Measurements from ENCODE around the gene DAAM1.

Gene DAAM1

DNA sequence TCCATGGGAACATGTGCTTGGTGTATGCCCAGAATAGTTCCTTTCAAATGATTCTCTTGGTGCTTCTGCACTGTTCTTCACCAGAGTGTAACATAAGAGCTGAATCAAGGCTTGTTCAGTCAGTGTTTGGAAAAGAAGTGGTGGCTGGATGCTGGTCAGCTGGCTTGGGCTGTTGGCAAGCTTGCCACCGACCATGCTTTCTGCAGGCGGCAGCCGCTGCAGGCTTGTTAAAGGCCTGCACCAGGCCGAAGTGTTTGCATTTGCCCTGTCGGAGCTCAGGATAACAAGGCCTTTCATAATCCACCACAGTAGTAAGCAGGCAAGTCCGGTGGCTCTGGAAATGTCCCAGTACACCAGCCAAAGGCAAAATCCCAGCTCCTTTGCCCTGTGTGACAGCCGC is 26.9 kb downstream of the DAAM1 start:
- no peaks in the 10 kb centered on the region for H3K9me3 ChIP-seq (ENCODE audit: control insufficient read depth, low read length)
- no peak overlapping the region for H3K4me3 ChIP-seq (ENCODE audit: insufficient read depth, low read depth, low read length, poor library complexity, severe bottlenecking)
- no peaks in the 10 kb centered on the region for H3K27me3 ChIP-seq (replicated peaks; ENCODE audit: control insufficient read depth, insufficient read depth, low read length, poor library complexity, severe bottlenecking)
- DNase-seq, result no peak
- H3K27ac ChIP-seq (ENCODE audit: insufficient read depth, low read length, poor library complexity, severe bottlenecking), result no peak overlapping the region
- no peaks in the 10 kb centered on the region for H3K4me1 ChIP-seq (ENCODE audit: control insufficient read depth, insufficient read depth, low read length, poor library complexity, severe bottlenecking)
- H3K36me3 ChIP-seq (ENCODE audit: control insufficient read depth, insufficient read depth, low read length), result no peaks in the 10 kb centered on the region

DNA sequence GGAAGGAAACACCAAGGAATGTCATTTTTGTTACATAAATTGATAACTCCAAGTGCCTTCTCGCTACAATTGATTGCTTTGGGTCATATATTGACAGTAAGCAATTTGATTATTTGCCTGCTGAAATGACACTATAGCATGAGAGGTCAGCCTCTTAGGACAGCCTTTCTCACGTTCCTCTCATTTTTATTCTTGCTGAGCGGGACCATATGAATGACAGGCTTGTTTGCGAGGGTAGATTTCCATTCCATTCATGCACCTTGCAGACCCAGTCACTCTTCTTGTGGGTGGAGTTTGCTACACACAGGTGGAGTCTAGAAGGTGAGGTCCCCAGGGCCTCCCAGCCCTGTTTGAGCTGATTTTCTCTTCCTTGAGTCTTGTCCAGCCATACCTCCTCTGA is 27.3 kb downstream of the DAAM1 start:
- no peaks in the 10 kb centered on the region for H3K4me1 ChIP-seq (ENCODE audit: control insufficient read depth, insufficient read depth, low read length, poor library complexity, severe bottlenecking)
- no peak for DNase-seq

DNA sequence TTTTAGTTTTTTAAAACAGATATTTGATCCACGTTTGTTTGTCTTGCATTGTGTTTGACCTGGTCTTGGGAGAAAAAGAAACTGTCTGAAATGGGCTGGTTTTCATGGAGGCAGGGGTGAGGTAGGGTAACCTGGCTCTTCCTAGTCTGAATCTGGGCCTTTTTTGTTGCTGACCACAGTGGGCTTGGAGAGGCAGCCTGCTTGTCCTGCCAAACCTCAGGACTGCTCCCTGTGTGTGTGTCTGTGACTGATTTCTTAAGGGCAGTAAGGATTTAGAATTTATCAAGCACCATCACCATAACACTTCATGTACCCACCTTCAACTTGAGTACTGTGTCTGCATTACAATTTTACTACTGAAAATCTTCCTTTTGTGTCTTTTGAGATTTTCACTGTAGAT is 28.5 kb downstream of the DAAM1 start:
- Histone ChIP-seq H3K9me3 (ENCODE audit: control insufficient read depth, low read length) (no peaks in the 10 kb centered on the region), H3K4me1 (ENCODE audit: control insufficient read depth, insufficient read depth, low read length, poor library complexity, severe bottlenecking) (no peaks in the 10 kb centered on the region)
- no peak for DNase-seq

More for the DNA sequence above, 27.3 kb downstream of the DAAM1 start:
- H3K9me3 ChIP-seq (ENCODE audit: control insufficient read depth, low read length), result no peaks in the 10 kb centered on the region
- H3K27me3 ChIP-seq (replicated peaks; ENCODE audit: control insufficient read depth, insufficient read depth, low read length, poor library complexity, severe bottlenecking), result no peaks in the 10 kb centered on the region
- H3K36me3 ChIP-seq (ENCODE audit: control insufficient read depth, insufficient read depth, low read length), result no peaks in the 10 kb centered on the region
- no peak overlapping the region for H3K27ac ChIP-seq (ENCODE audit: insufficient read depth, low read length, poor library complexity, severe bottlenecking)
- no peak overlapping the region for H3K4me3 ChIP-seq (ENCODE audit: insufficient read depth, low read depth, low read length, poor library complexity, severe bottlenecking)

DNA sequence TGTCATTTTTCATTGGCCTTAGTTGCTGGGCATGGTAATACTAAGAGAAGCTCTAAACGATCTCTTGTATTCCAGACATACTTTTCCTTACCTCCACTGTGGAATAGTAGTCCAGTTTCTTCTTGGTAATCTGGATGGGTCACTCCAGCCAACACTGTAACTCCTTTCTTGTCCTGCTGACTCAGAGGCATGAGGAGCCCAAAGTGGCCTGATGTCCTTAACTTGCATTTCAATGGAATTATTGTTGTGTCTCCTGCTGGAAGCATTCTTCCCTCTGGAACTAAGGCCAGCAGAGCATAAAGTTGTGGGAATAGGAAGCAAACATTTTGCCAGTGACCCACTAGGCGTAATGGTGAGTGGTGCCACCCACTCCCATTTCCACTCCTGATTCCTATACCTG is 33.1 kb downstream of the DAAM1 start:
- no peaks in the 10 kb centered on the region for H3K27me3 ChIP-seq (replicated peaks; ENCODE audit: control insufficient read depth, insufficient read depth, low read length, poor library complexity, severe bottlenecking)
- H3K4me3 ChIP-seq (ENCODE audit: insufficient read depth, low read depth, low read length, poor library complexity, severe bottlenecking), result no peak overlapping the region
- H3K4me1 ChIP-seq (ENCODE audit: control insufficient read depth, insufficient read depth, low read length, poor library complexity, severe bottlenecking), result no peaks in the 10 kb centered on the region
- no peak overlapping the region for H3K27ac ChIP-seq (ENCODE audit: insufficient read depth, low read length, poor library complexity, severe bottlenecking)
- no peaks in the 10 kb centered on the region for H3K9me3 ChIP-seq (ENCODE audit: control insufficient read depth, low read length)
- DNase-seq, result no peak
- no peaks in the 10 kb centered on the region for H3K36me3 ChIP-seq (ENCODE audit: control insufficient read depth, insufficient read depth, low read length)

More for the DNA sequence above, 28.5 kb downstream of the DAAM1 start:
- Histone ChIP-seq H3K36me3 (ENCODE audit: control insufficient read depth, insufficient read depth, low read length) (no peaks in the 10 kb centered on the region), H3K27ac (ENCODE audit: insufficient read depth, low read length, poor library complexity, severe bottlenecking) (no peak overlapping the region), H3K4me3 (ENCODE audit: insufficient read depth, low read depth, low read length, poor library complexity, severe bottlenecking) (no peak overlapping the region), H3K27me3 (replicated peaks; ENCODE audit: control insufficient read depth, insufficient read depth, low read length, poor library complexity, severe bottlenecking) (no peaks in the 10 kb centered on the region)

DNA sequence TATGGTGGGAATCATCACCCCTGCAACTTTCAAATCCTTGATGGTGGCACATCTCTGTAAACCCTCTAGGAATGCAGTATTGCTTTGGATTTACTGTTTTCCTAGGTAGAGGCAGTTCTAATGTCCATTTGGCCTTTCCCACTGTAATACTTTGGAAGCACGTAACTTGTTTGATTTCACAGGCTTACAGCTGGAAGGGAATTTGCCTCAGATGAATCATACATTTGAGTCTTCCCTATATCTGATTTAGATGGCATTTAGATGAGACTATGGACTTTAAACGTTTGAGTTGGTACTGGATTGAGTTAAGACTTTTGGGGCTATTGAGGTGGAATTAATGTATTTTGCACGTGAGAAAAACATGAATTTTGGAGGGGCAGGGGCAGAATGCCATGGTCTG is 35.9 kb downstream of the DAAM1 start:
- Histone ChIP-seq H3K4me3 (ENCODE audit: insufficient read depth, low read depth, low read length, poor library complexity, severe bottlenecking) (no peak overlapping the region), H3K27ac (ENCODE audit: insufficient read depth, low read length, poor library complexity, severe bottlenecking) (no peak overlapping the region), H3K4me1 (ENCODE audit: control insufficient read depth, insufficient read depth, low read length, poor library complexity, severe bottlenecking) (peaks cover 5% of the 10 kb centered on the region), H3K9me3 (ENCODE audit: control insufficient read depth, low read length) (no peaks in the 10 kb centered on the region), H3K27me3 (replicated peaks; ENCODE audit: control insufficient read depth, insufficient read depth, low read length, poor library complexity, severe bottlenecking) (no peaks in the 10 kb centered on the region), H3K36me3 (ENCODE audit: control insufficient read depth, insufficient read depth, low read length) (no peaks in the 10 kb centered on the region)
- no peak for DNase-seq

DNA sequence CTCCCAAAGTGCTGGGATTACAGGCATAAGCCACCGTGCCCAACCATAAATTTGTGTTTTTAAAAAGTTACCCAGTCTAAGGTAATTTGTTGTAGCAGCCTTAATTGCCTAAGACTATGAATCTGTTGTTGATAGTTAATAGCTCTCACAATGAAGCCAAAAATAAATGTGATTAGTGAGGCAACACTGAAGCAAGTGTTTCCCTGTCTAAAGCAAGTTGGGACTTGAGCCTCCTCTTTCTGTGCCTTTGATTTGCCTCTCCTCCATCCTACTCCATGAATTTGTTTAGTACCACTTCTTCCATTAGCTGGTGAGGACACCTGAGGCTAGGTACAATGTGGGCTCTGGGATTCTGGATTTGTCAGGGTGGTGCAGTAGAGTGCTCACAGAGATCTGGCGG is 36.8 kb downstream of the DAAM1 start:
- H3K4me1 ChIP-seq (ENCODE audit: control insufficient read depth, insufficient read depth, low read length, poor library complexity, severe bottlenecking), result peaks cover 11% of the 10 kb centered on the region
- no peaks in the 10 kb centered on the region for H3K27me3 ChIP-seq (replicated peaks; ENCODE audit: control insufficient read depth, insufficient read depth, low read length, poor library complexity, severe bottlenecking)
- H3K27ac ChIP-seq (ENCODE audit: insufficient read depth, low read length, poor library complexity, severe bottlenecking), result no peak overlapping the region
- no peak for DNase-seq
- H3K9me3 ChIP-seq (ENCODE audit: control insufficient read depth, low read length), result no peaks in the 10 kb centered on the region
- no peak overlapping the region for H3K4me3 ChIP-seq (ENCODE audit: insufficient read depth, low read depth, low read length, poor library complexity, severe bottlenecking)
- H3K36me3 ChIP-seq (ENCODE audit: control insufficient read depth, insufficient read depth, low read length), result no peaks in the 10 kb centered on the region

DNA sequence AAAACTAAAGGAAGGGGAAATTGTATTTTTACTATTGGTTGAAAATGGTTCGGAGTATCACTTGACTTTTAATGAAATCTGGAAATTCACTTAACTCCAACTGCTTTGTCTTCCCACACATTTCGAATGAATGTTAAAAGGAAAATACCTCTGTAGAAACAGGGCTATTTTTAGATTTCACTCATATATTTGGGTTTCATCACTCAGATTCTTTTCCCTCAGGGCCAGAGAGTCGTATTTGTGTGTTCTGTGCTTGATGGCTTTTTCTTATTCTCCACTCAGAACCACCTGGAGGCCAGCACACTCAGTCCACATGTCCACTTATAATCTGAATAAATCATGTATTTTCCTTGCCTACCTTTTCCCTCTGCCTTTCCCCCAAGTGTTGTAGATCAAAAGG is 40.0 kb downstream of the DAAM1 start:
- H3K27me3 ChIP-seq (replicated peaks; ENCODE audit: control insufficient read depth, insufficient read depth, low read length, poor library complexity, severe bottlenecking), result no peaks in the 10 kb centered on the region
- H3K36me3 ChIP-seq (ENCODE audit: control insufficient read depth, insufficient read depth, low read length), result no peaks in the 10 kb centered on the region
- H3K4me3 ChIP-seq (ENCODE audit: insufficient read depth, low read depth, low read length, poor library complexity, severe bottlenecking), result no peak overlapping the region
- no peak overlapping the region for H3K27ac ChIP-seq (ENCODE audit: insufficient read depth, low read length, poor library complexity, severe bottlenecking)
- peaks cover 11% of the 10 kb centered on the region for H3K4me1 ChIP-seq (ENCODE audit: control insufficient read depth, insufficient read depth, low read length, poor library complexity, severe bottlenecking)
- DNase-seq, result no peak
- H3K9me3 ChIP-seq (ENCODE audit: control insufficient read depth, low read length), result no peaks in the 10 kb centered on the region

DNA sequence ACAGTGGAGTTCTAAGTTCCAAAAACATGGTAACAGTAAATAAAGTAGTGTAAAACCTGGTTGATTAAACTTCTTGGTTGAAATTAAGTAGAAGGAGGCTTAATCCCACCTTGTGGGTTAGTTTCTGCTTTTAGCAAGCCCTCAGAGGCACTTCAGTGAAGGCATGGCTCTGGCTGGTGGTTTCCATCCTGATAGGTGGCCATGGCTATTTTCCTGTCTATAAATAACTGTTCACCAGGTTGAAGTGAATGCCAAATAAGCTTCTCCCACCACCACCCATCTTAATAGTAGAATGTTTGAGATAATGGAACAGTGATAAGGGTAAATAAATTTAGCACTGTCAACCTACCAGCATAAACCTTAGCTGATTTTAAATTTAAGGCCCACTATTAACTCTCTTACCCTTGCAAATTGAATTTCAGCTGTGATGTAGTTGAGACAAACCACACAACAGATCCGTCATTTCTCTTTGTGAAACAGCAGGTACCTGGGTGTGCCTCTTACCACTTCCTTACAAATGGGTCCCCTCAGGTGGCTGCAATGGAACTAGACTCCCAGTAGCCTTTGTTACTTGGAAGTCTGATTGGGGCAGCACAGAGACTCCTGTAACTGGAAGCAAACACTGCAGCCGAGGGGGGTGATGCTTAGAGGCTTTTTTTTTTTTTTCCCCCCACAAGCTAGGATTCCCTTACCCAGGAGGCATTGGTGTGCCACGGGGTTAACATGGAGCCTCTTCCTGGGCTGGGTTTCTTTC is 41.4 kb downstream of the DAAM1 start:
- no peak overlapping the region for H3K27ac ChIP-seq (ENCODE audit: insufficient read depth, low read length, poor library complexity, severe bottlenecking)
- H3K36me3 ChIP-seq (ENCODE audit: control insufficient read depth, insufficient read depth, low read length), result no peaks in the 10 kb centered on the region
- DNase-seq, result no peak
- H3K4me3 ChIP-seq (ENCODE audit: insufficient read depth, low read depth, low read length, poor library complexity, severe bottlenecking), result no peak overlapping the region
- H3K9me3 ChIP-seq (ENCODE audit: control insufficient read depth, low read length), result no peaks in the 10 kb centered on the region
- H3K4me1 ChIP-seq (ENCODE audit: control insufficient read depth, insufficient read depth, low read length, poor library complexity, severe bottlenecking), result peaks cover 11% of the 10 kb centered on the region
- H3K27me3 ChIP-seq (replicated peaks; ENCODE audit: control insufficient read depth, insufficient read depth, low read length, poor library complexity, severe bottlenecking), result no peaks in the 10 kb centered on the region

DNA sequence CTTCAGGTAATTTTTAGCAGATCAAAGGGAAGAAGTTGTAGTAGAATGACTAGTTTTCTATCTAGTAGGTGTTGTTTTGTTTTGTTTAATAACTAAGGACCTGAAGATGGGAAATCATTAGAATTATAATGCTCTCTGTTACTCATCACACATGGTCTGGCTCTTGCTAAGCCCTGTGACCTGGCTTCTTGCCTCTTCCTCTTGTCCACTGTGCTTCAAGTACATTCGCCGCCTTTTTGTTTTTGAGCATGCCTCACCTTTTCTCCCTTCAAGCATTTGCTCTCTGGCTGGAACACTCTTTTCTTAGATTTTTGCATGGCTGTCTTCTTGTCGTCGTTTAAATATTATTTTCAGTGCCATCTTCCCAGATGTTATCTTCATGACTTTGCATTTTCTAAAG is 47.7 kb downstream of the DAAM1 start:
- Histone ChIP-seq H3K9me3 (ENCODE audit: control insufficient read depth, low read length) (no peaks in the 10 kb centered on the region), H3K27me3 (replicated peaks; ENCODE audit: control insufficient read depth, insufficient read depth, low read length, poor library complexity, severe bottlenecking) (no peaks in the 10 kb centered on the region), H3K36me3 (ENCODE audit: control insufficient read depth, insufficient read depth, low read length) (no peaks in the 10 kb centered on the region), H3K4me3 (ENCODE audit: insufficient read depth, low read depth, low read length, poor library complexity, severe bottlenecking) (no peak overlapping the region), H3K4me1 (ENCODE audit: control insufficient read depth, insufficient read depth, low read length, poor library complexity, severe bottlenecking) (no peaks in the 10 kb centered on the region), H3K27ac (ENCODE audit: insufficient read depth, low read length, poor library complexity, severe bottlenecking) (no peak overlapping the region)
- no peak for DNase-seq

DNA sequence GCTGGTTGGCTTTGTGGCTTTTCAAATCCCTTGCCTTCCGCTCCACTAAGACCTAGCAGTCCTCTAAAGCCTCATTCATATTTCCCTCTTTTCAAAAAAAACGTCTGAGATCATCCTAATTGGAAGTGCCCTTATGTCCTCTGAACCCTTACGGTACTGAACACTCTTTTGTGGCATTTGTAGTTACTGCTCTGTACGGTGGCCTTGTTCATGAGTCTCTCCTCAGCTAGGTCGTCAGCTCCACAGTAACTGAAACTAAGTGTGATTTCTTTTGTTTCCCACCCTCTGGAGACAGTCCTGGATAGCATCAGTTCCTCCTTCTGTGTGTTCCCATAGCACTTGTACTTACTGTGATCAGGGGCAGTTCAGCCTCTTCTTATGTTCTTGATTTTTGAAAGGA is 49.7 kb downstream of the DAAM1 start:
- H3K36me3 ChIP-seq (ENCODE audit: control insufficient read depth, insufficient read depth, low read length), result no peaks in the 10 kb centered on the region
- H3K4me1 ChIP-seq (ENCODE audit: control insufficient read depth, insufficient read depth, low read length, poor library complexity, severe bottlenecking), result no peaks in the 10 kb centered on the region
- no peak overlapping the region for H3K27ac ChIP-seq (ENCODE audit: insufficient read depth, low read length, poor library complexity, severe bottlenecking)
- no peaks in the 10 kb centered on the region for H3K27me3 ChIP-seq (replicated peaks; ENCODE audit: control insufficient read depth, insufficient read depth, low read length, poor library complexity, severe bottlenecking)
- DNase-seq, result no peak
- H3K9me3 ChIP-seq (ENCODE audit: control insufficient read depth, low read length), result no peaks in the 10 kb centered on the region
- no peak overlapping the region for H3K4me3 ChIP-seq (ENCODE audit: insufficient read depth, low read depth, low read length, poor library complexity, severe bottlenecking)

Measured in effector memory CD4-positive, alpha-beta T cell (primary cell).